Measurements from ENCODE around the gene KDM5D. TPM values are rescaled to one million over a fixed set of nuclear protein-coding genes. Genes with fewer than 3 reads are reported as not detected.

The KDM5D gene
- total RNA-seq, 2 experiments from 2014 or later: 113 to 118 TPM

DNA sequence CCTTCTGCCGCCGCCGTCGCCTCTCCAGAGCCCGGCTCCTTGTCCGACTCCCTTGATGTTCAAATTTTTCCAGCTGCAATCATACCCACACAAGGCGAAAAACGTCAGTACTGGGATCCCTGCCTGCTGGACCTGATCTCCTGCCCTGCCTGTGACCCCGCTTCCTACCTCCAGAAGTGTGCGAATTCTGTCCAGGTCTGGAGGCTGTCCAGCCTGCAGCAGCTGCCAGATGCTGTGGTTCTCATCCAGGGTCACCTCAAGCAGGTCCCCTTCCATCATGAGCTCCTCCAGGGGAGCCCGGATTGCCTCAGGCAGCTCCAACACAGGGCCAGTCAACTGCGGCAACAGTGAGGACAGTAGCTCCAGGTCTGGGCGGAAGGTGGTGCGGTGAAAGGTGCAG is 38.3 kb downstream of the KDM5D start:
- no peaks in the 10 kb centered on the region for H3K9me3 ChIP-seq (ENCODE audit: control insufficient read depth in 1 of 2, insufficient read depth in 1 of 2, low read length in 2 of 2)
- Mint-ChIP-seq H3K36me3 (ENCODE audit: low read depth) (peaks cover 92% of the 10 kb centered on the region), H3K9me3 (no peaks in the 10 kb centered on the region), H3K4me3 (no peak overlapping the region), H3K27ac (no peak overlapping the region), H3K27me3 (no peaks in the 10 kb centered on the region), H3K4me1 (ENCODE audit: low read depth) (peaks cover 2% of the 10 kb centered on the region)
- ATAC-seq (ENCODE audit: poor library complexity) (no peak), DNase-seq (no peak)
- CTCF ChIA-PET: no interaction called here
- TF ChIP-seq, protein P1, sequence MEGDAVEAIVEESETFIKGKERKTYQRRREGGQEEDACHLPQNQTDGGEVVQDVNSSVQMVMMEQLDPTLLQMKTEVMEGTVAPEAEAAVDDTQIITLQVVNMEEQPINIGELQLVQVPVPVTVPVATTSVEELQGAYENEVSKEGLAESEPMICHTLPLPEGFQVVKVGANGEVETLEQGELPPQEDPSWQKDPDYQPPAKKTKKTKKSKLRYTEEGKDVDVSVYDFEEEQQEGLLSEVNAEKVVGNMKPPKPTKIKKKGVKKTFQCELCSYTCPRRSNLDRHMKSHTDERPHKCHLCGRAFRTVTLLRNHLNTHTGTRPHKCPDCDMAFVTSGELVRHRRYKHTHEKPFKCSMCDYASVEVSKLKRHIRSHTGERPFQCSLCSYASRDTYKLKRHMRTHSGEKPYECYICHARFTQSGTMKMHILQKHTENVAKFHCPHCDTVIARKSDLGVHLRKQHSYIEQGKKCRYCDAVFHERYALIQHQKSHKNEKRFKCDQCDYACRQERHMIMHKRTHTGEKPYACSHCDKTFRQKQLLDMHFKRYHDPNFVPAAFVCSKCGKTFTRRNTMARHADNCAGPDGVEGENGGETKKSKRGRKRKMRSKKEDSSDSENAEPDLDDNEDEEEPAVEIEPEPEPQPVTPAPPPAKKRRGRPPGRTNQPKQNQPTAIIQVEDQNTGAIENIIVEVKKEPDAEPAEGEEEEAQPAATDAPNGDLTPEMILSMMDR (IDR thresholded peaks at IDR 0.05): no peak
- no peaks in the 10 kb centered on the region for H3K27me3 ChIP-seq (ENCODE audit: control insufficient read depth in 1 of 2, insufficient read depth in 2 of 2, low read length in 2 of 2)
- POLR2A ChIA-PET: no interaction called here
- no peaks in the 10 kb centered on the region for H3K4me1 ChIP-seq (ENCODE audit: insufficient read depth, low read length)
- H3K36me3 ChIP-seq (ENCODE audit: insufficient read depth, low read length): peaks cover 59% of the 10 kb centered on the region
- no peak overlapping the region for H3K27ac ChIP-seq (ENCODE audit: low read depth in 1 of 2, low read length in 2 of 2)
- intact Hi-C loops (cut with DNase I, micrococcal nuclease): no loop called here
- no peak overlapping the region for H3K4me3 ChIP-seq (ENCODE audit: low read length)

- H3K27ac ChIP-seq (ENCODE audit: low read depth in 1 of 2, low read length in 2 of 2): no peak overlapping the region
- no peak for DNase-seq
- H3K9me3 Mint-ChIP-seq: no peaks in the 10 kb centered on the region
- H3K9me3 ChIP-seq (ENCODE audit: control insufficient read depth in 1 of 2, insufficient read depth in 1 of 2, low read length in 2 of 2): no peaks in the 10 kb centered on the region
- CTCF ChIA-PET: no interaction called here
- H3K4me1 Mint-ChIP-seq (ENCODE audit: low read depth): peaks cover 7% of the 10 kb centered on the region
- no peak for ATAC-seq (ENCODE audit: poor library complexity)
- intact Hi-C loops (cut with DNase I, micrococcal nuclease): no loop called here
- H3K4me1 ChIP-seq (ENCODE audit: insufficient read depth, low read length): no peaks in the 10 kb centered on the region
- TF ChIP-seq, protein P1 (IDR thresholded peaks at IDR 0.05): no peak
- H3K27ac Mint-ChIP-seq: no peak overlapping the region
- peaks cover 28% of the 10 kb centered on the region for H3K36me3 ChIP-seq (ENCODE audit: insufficient read depth, low read length)
- H3K4me3 Mint-ChIP-seq: no peak overlapping the region
- POLR2A ChIA-PET: no interaction called here
- no peak overlapping the region for H3K4me3 ChIP-seq (ENCODE audit: low read length)
- peaks cover 97% of the 10 kb centered on the region for H3K36me3 Mint-ChIP-seq (ENCODE audit: low read depth)
- no peaks in the 10 kb centered on the region for H3K27me3 Mint-ChIP-seq
- H3K27me3 ChIP-seq (ENCODE audit: control insufficient read depth in 1 of 2, insufficient read depth in 2 of 2, low read length in 2 of 2): no peaks in the 10 kb centered on the region
Observed at GRCh38 chrY:19698495-19698894, 46.0 kb downstream of the KDM5D start.

GRCh38 chrY:19680821-19681220 is 63.7 kb downstream of the KDM5D start:
- no peak overlapping the region for H3K27ac Mint-ChIP-seq
- Histone ChIP-seq H3K4me3 (ENCODE audit: low read length) (no peak overlapping the region), H3K27ac (ENCODE audit: low read depth in 1 of 2, low read length in 2 of 2) (no peak overlapping the region), H3K4me1 (ENCODE audit: insufficient read depth, low read length) (no peaks in the 10 kb centered on the region), H3K9me3 (ENCODE audit: control insufficient read depth in 1 of 2, insufficient read depth in 1 of 2, low read length in 2 of 2) (no peaks in the 10 kb centered on the region), H3K36me3 (ENCODE audit: insufficient read depth, low read length) (no peaks in the 10 kb centered on the region), H3K27me3 (ENCODE audit: control insufficient read depth in 1 of 2, insufficient read depth in 2 of 2, low read length in 2 of 2) (no peaks in the 10 kb centered on the region)
- H3K9me3 Mint-ChIP-seq: peaks cover 2% of the 10 kb centered on the region
- H3K4me3 Mint-ChIP-seq: no peak overlapping the region
- POLR2A ChIA-PET: no interaction called here
- H3K36me3 Mint-ChIP-seq (ENCODE audit: low read depth): no peaks in the 10 kb centered on the region
- CTCF ChIA-PET: no interaction called here
- intact Hi-C loops (cut with DNase I, micrococcal nuclease): no loop called here
- H3K4me1 Mint-ChIP-seq (ENCODE audit: low read depth): no peaks in the 10 kb centered on the region
- H3K27me3 Mint-ChIP-seq: no peaks in the 10 kb centered on the region
- TF ChIP-seq, protein P1 (IDR thresholded peaks at IDR 0.05): no peak
- ATAC-seq (ENCODE audit: poor library complexity) (no peak), DNase-seq (no peak)

All from CD4-positive, alpha-beta T cell (primary cell).